ENCODE data around the gene HMCES. TPM values are rescaled to one million over a fixed set of nuclear protein-coding genes. Genes with fewer than 3 reads are reported as not detected.

Gene HMCES, protein sequence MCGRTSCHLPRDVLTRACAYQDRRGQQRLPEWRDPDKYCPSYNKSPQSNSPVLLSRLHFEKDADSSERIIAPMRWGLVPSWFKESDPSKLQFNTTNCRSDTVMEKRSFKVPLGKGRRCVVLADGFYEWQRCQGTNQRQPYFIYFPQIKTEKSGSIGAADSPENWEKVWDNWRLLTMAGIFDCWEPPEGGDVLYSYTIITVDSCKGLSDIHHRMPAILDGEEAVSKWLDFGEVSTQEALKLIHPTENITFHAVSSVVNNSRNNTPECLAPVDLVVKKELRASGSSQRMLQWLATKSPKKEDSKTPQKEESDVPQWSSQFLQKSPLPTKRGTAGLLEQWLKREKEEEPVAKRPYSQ
- total RNA-seq = 25.4 and 30.0 TPM in 2 replicates

DNA sequence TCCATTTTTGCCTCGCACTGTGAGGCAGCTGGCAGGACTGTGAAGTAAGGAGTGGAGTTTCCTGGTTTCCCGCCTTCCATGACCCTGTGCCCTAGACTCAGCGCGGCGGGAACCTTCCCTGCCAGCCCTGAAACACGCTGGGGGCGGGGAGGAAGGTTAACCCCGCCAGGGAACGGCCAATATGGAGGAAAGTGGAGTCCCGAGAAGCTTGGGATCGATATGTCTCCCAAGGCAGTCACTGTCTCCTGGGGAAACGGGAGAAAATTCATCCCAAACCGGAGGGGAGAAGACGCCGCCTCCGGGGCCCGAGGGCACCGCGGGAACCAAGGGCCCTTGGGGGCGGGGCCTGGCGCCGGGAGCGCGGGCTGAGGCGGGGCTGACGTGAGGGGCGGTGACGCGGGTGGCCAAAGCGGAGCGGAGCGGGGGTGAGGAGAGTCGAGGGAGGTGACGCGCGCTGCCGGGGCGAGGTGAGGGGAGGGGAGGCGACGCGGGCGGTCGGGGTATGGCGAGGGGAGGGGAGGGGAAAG, at the start of gene HMCES:
Gene HMCES, plus strand, starts transcription at position 432 of the 527 bp plus-strand sequence. CDS start 863 bp downstream, outside the sequence.

DNA sequence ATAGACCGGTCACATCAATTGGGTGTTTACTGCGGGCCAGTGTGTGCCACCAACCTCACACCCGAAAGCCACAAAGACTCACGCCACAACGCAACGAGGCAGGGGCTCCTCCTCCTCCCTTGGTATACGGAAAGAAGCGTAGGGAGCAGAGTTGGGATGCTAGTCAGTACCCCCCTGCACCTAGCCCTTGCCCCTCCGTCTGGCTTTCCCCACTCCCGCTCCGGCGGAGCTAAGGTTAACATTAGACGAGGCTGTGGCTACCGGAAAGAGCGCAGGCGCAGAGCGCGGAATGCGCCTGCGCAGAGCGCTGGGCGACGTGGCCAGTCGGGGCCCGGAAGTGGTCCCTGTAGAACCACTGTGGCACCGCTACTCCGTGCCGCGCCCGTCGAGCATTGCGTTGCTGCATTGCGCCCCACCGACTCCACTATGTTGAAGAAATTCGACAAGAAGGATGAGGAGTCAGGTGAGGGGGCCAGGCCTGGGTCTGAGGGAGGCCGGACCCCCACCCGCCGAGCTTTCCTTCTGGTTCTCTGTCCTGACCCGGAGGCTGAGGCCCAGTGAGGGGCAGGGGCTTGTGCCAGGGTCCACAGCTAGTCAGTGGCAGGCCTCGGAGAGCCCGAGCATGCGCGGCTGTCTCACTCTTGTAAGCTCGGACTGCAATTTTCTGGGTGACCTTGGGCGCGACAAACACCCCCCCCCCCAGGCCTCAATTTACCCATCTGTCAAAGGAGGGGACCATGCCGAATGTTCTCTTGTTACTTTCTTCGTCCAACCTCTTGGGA, 29.2 kb upstream of the HMCES start, which contains the start of gene COPG1:
Gene COPG1, plus strand, starts transcription at position 323 of the 782 bp plus-strand sequence. Its CDS starts 104 bp downstream, at position 427.

Other genes with a start within 250 kb of the HMCES start
- not detected in 2 replicates for gene GP9, start 218.1 kb upstream of the HMCES start, total RNA-seq
- 23.5 and 59.1 TPM in 2 replicates for gene RAB43, start 157.1 kb upstream of the HMCES start, total RNA-seq
- gene ISY1, start 117.8 kb upstream of the HMCES start, total RNA-seq = 28.7 and 34.7 TPM in 2 replicates
- gene CNBP, start 95.0 kb upstream of the HMCES start, total RNA-seq = 141 and 234 TPM in 2 replicates
- gene COPG1, start 29.3 kb upstream of the HMCES start, total RNA-seq = 197 and 374 TPM in 2 replicates
- gene EFCAB12, start 149.8 kb downstream of the HMCES start, total RNA-seq = 0.06 TPM in 1 of 2 replicates, not detected in the other
- gene MBD4, start 161.1 kb downstream of the HMCES start, total RNA-seq = 19.3 and 30.5 TPM in 2 replicates
- 24.0 and 38.5 TPM in 2 replicates for gene IFT122, start 161.4 kb downstream of the HMCES start, total RNA-seq
- not detected in 2 replicates for gene RHO, start 249.8 kb downstream of the HMCES start, total RNA-seq

Measured in bladder microvascular endothelial cell (primary cell).